Fibroblast of mammary gland (primary cell): ENCODE data around the gene WDR64.
A peak's percentile ranks its signal among the peaks of the same experiment; 100 is the strongest.

Experiments
- DNase-seq: peaks from one replicate; pipeline ENCODE4 v3.0.0-alpha.2; 2010; ENCODE audit warnings: low read depth
- H3K4me3 ChIP-seq: 2 replicates; pipeline ENCODE4 v1.5.1; 2011; ENCODE audit warnings: low read depth, mild to moderate bottlenecking, low read length, moderate library complexity; ENCODE audit not compliant: control insufficient read depth
- CTCF ChIP-seq: conservative IDR thresholded peaks from 2 replicates; pipeline ENCODE4 v1.5.1; 2011; ENCODE audit warnings: low read depth, low read length, inconsistent platforms; ENCODE audit not compliant: control insufficient read depth, insufficient read depth

The WDR64 gene

GRCh38 chr1:241778117-241778516, 126.0 kb downstream of the WDR64 start:
- no peak for TF ChIP-seq CTCF
- no peak for DNase-seq

GRCh38 chr1:241779897-241780296, 127.8 kb downstream of the WDR64 start:
- TF ChIP-seq CTCF, result no peak
- no peak for DNase-seq
- no peak overlapping the region for H3K4me3 ChIP-seq

More at GRCh38 chr1:241778117-241778516, 126.0 kb downstream of the WDR64 start:
- no peak overlapping the region for H3K4me3 ChIP-seq

- TF ChIP-seq CTCF, result no peak
- DNase-seq, result no peak
- H3K4me3 ChIP-seq, result no peak overlapping the region
These were observed 130.3 kb downstream of the WDR64 start for GRCh38 chr1:241782396-241782795.

GRCh38 chr1:241787691-241788090, 135.6 kb downstream of the WDR64 start:
- no peak overlapping the region for H3K4me3 ChIP-seq
- TF ChIP-seq CTCF, result no peak
- no peak for DNase-seq

- TF ChIP-seq CTCF, result no peak
These were observed 137.0 kb downstream of the WDR64 start for GRCh38 chr1:241789061-241789460.

GRCh38 chr1:241799416-241799815, 147.3 kb downstream of the WDR64 start:
- no peak for TF ChIP-seq CTCF
- H3K4me3 ChIP-seq, result no peak overlapping the region
- DNase-seq, result peak; percentile 57

More at GRCh38 chr1:241789061-241789460, 137.0 kb downstream of the WDR64 start:
- H3K4me3 ChIP-seq, result no peak overlapping the region
- no peak for DNase-seq

- TF ChIP-seq CTCF, result no peak
- no peak overlapping the region for H3K4me3 ChIP-seq
- no peak for DNase-seq
These were observed 148.6 kb downstream of the WDR64 start for GRCh38 chr1:241800640-241801039.
